HEK293 (cell line): ENCODE results near the gene MTCL1.

Source experiments
- CTCF ChIA-PET: fragments of 350-600 bp; formaldehyde crosslinking; extraction: SDS; loops from one replicate; lab custom pipeline; 2021; ENCODE audit warnings: antibody characterized with exemption; lab: Yijun Ruan, JAX
- POLR2A ChIA-PET: fragments of 300-600 bp; formaldehyde crosslinking; extraction: SDS; loops from one replicate; lab custom pipeline; 2020; ENCODE audit warnings: antibody characterized with exemption, inconsistent platforms; lab: Yijun Ruan, JAX
- H3K27ac ChIP-seq: fragments of 200-500 bp; sonication (Bioruptor generic); 2 replicates; pipeline ENCODE4 v1.5.1; 2014; ENCODE audit warnings: low read depth, low read length, control low read depth, inconsistent platforms; ENCODE audit errors: extremely low read depth
- H3K36me3 ChIP-seq, 2 experiments: fragments of 200-500 bp in 1 of 2; sonication (Bioruptor generic) in 1 of 2; 1 replicate in 1 of 2; 2 replicates in 1 of 2; pipeline ENCODE4 v1.5.1; 2014 to 2017; ENCODE audit warnings: inconsistent platforms in 2 of 2, low read length in 2 of 2; ENCODE audit not compliant: control insufficient read depth in 2 of 2, insufficient read depth in 1 of 2
- H3K4me1 ChIP-seq: fragments of 200-500 bp; sonication (Bioruptor generic); 2 replicates; pipeline ENCODE4 v1.5.1; 2014; ENCODE audit warnings: mild to moderate bottlenecking, low read length, inconsistent platforms; ENCODE audit not compliant: control insufficient read depth, insufficient read depth
- H3K4me3 ChIP-seq: 2 replicates; pipeline ENCODE4 v1.5.1; 2011; ENCODE audit warnings: low read depth, mild to moderate bottlenecking, control low read depth, low read length, moderate library complexity
- H3K9me3 ChIP-seq: fragments of 200-500 bp; sonication (Bioruptor generic); 2 replicates; pipeline ENCODE4 v1.5.1; 2014; ENCODE audit warnings: low read depth, low read length, inconsistent platforms; ENCODE audit not compliant: control insufficient read depth, insufficient read depth
- GLI2 ChIP-seq: fragments of 450-650 bp; formaldehyde crosslinking; IDR thresholded peaks from 2 replicates; pipeline ENCODE4; 2017; ENCODE audit warnings: missing biosample characterization, missing genetic modification characterization, low read depth, borderline replicate concordance
- ZBTB7A ChIP-seq: fragments of 450-650 bp; formaldehyde crosslinking; IDR thresholded peaks from 2 replicates; pipeline ENCODE4 v1.5.1; 2016; ENCODE audit warnings: low read depth, missing biosample characterization, missing genetic modification characterization
- ZEB2 ChIP-seq: fragments of 450-650 bp; formaldehyde crosslinking; IDR thresholded peaks from 2 replicates; pipeline ENCODE4 v1.5.1; 2016; ENCODE audit warnings: missing biosample characterization, missing genetic modification characterization
- ZFP3 ChIP-seq: fragments of 450-650 bp; formaldehyde crosslinking; IDR thresholded peaks from 2 replicates; pipeline ENCODE4 v1.5.1; 2016; ENCODE audit warnings: low read depth, missing biosample characterization, missing genetic modification characterization
- ZNF10 ChIP-seq: fragments of 450-650 bp; formaldehyde crosslinking; IDR thresholded peaks from 2 replicates; pipeline ENCODE4 v1.5.1; 2017; ENCODE audit warnings: missing biosample characterization, missing genetic modification characterization
- ZNF114 ChIP-seq: fragments of 450-650 bp; formaldehyde crosslinking; IDR thresholded peaks from 2 replicates; pipeline ENCODE4 v1.5.0; 2017; ENCODE audit warnings: missing biosample characterization, missing genetic modification characterization
- ZNF335 ChIP-seq: fragments of 450-650 bp; formaldehyde crosslinking; conservative IDR thresholded peaks from 2 replicates; pipeline ENCODE4 v1.5.1; 2016; ENCODE audit warnings: missing biosample characterization, missing genetic modification characterization
- ZNF433 ChIP-seq: fragments of 450-650 bp; formaldehyde crosslinking; IDR thresholded peaks from 2 replicates; pipeline ENCODE4 v1.5.1; 2016; ENCODE audit warnings: missing biosample characterization, missing genetic modification characterization, low read depth
- ZNF449 ChIP-seq: fragments of 450-650 bp; formaldehyde crosslinking; IDR thresholded peaks from 2 replicates; pipeline ENCODE4 v1.5.1; 2017; ENCODE audit warnings: missing biosample characterization, mild to moderate bottlenecking, missing genetic modification characterization, moderate library complexity
- ZNF692 ChIP-seq: fragments of 450-650 bp; formaldehyde crosslinking; IDR thresholded peaks from 2 replicates; pipeline ENCODE4 v1.5.1; 2016; ENCODE audit warnings: missing biosample characterization, missing genetic modification characterization
- ZNF701 ChIP-seq: fragments of 450-650 bp; formaldehyde crosslinking; IDR thresholded peaks from 2 replicates; pipeline ENCODE4 v1.5.1; 2016; ENCODE audit warnings: missing biosample characterization, missing genetic modification characterization
- ZNF777 ChIP-seq: fragments of 450-650 bp; formaldehyde crosslinking; IDR thresholded peaks from 2 replicates; pipeline ENCODE4 v1.5.1; 2017; ENCODE audit warnings: missing biosample characterization, missing genetic modification characterization, borderline replicate concordance
- ZNF791 ChIP-seq: fragments of 450-650 bp; formaldehyde crosslinking; IDR thresholded peaks from 2 replicates; pipeline ENCODE4 v1.5.1; 2016; ENCODE audit warnings: missing biosample characterization, missing genetic modification characterization
- ZSCAN5A ChIP-seq: fragments of 450-650 bp; formaldehyde crosslinking; IDR thresholded peaks from 2 replicates; pipeline ENCODE4 v1.5.1; 2016; ENCODE audit warnings: missing biosample characterization, missing genetic modification characterization
- TF ChIP-seq, protein P1 (sequence below): fragments of 450-650 bp; formaldehyde crosslinking; conservative IDR thresholded peaks from 2 replicates; pipeline ENCODE4 v1.5.1; 2016; ENCODE audit warnings: low read depth, missing biosample characterization, missing genetic modification characterization
- TF ChIP-seq, protein P2 (sequence below): fragments of 450-650 bp; formaldehyde crosslinking; IDR thresholded peaks from 2 replicates; pipeline ENCODE4 v1.5.1; 2016; ENCODE audit warnings: missing biosample characterization, missing genetic modification characterization

Gene MTCL1

GRCh38 chr18:8656232-8656631, 49.1 kb upstream of the MTCL1 start (continued):
- no peak for TF ChIP-seq ZNF449 (tag by site-specific recombination)
- TF ChIP-seq, protein P1, sequence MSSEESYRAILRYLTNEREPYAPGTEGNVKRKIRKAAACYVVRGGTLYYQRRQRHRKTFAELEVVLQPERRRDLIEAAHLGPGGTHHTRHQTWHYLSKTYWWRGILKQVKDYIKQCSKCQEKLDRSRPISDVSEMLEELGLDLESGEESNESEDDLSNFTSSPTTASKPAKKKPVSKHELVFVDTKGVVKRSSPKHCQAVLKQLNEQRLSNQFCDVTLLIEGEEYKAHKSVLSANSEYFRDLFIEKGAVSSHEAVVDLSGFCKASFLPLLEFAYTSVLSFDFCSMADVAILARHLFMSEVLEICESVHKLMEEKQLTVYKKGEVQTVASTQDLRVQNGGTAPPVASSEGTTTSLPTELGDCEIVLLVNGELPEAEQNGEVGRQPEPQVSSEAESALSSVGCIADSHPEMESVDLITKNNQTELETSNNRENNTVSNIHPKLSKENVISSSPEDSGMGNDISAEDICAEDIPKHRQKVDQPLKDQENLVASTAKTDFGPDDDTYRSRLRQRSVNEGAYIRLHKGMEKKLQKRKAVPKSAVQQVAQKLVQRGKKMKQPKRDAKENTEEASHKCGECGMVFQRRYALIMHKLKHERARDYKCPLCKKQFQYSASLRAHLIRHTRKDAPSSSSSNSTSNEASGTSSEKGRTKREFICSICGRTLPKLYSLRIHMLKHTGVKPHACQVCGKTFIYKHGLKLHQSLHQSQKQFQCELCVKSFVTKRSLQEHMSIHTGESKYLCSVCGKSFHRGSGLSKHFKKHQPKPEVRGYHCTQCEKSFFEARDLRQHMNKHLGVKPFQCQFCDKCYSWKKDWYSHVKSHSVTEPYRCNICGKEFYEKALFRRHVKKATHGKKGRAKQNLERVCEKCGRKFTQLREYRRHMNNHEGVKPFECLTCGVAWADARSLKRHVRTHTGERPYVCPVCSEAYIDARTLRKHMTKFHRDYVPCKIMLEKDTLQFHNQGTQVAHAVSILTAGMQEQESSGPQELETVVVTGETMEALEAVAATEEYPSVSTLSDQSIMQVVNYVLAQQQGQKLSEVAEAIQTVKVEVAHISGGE (tag by site-specific recombination), result no peak
- no peak for TF ChIP-seq ZNF777 (tag by site-specific recombination)
- no peak for TF ChIP-seq ZNF10 (tag by site-specific recombination)

DNA sequence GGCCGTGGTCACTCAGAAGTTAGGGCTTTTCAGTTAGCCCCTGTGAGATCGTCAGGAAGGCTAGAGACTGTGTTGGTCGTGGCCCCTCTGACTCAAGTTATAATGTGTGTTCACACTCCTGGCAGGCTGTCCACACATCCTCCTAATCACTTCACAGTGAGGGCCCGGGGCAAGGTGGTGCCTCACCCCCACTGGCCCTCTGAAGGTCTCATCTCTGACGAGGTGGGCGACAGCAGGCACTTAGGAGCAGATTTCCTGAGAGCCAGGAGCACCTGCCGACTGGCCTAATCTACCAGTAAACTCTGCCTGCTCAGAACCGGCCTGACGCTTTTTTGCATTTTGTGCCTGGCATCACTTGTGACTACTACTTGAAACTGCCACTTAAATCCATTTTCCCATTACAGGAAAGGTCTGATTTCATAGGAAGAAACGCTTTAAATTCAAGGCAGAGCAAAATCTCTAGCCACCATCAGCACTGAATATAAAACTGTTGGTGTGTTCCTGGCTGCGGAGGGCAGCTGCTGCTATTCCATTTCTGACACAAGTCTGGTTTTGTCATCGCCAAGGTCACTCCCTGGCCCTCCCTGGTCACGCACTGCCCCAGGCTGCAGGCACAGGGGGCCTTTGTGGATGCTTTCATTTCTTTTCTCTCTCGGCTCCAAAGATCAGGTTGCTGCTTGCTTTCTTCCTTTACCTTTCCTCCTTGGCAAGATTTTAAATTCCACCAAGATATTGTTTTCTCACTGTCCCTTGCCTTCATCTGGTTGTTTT, 48.1 kb upstream of the MTCL1 start:
- CTCF ChIA-PET, result interaction anchor here (0.7 to 7.0 kb wide), 5 partner anchors 15 to 340 kb away, joined by 3 to 98 read pairs (median 8); no protein-coding TSS in a partner anchor
- Histone ChIP-seq H3K9me3 (no peaks in the 10 kb centered on the region), H3K4me3 (no peak overlapping the region), H3K4me1 (peaks cover 3% of the 10 kb centered on the region; the same call in 1 of the 2 replicates), H3K27ac (no peak overlapping the region), H3K36me3 (no peaks in the 10 kb centered on the region)
- no peak for TF ChIP-seq ZBTB7A
- TF ChIP-seq ZNF701, result no peak
- no peak for TF ChIP-seq ZNF114
- no peak for TF ChIP-seq ZFP3 (tag by site-specific recombination)
- TF ChIP-seq ZNF335, result no peak
- TF ChIP-seq ZNF692 (tag by site-specific recombination), result no peak
- TF ChIP-seq, protein P2, sequence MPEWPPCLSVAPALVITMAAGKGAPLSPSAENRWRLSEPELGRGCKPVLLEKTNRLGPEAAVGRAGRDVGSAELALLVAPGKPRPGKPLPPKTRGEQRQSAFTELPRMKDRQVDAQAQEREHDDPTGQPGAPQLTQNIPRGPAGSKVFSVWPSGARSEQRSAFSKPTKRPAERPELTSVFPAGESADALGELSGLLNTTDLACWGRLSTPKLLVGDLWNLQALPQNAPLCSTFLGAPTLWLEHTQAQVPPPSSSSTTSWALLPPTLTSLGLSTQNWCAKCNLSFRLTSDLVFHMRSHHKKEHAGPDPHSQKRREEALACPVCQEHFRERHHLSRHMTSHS (tag by site-specific recombination), result no peak
- TF ChIP-seq GLI2 (tag by site-specific recombination), result no peak
- TF ChIP-seq ZNF433 (tag by site-specific recombination), result no peak
- TF ChIP-seq ZNF791 (tag by site-specific recombination), result no peak
- no peak for TF ChIP-seq ZSCAN5A
- no peak for TF ChIP-seq ZEB2
- POLR2A ChIA-PET, result no interaction called here
